ENCODE results near the gene MXI1.
"Not testable (repeated sequence)": the region's sequence is repeated elsewhere in the genome, so short reads cannot be mapped to it uniquely, and the experiment has no call there.

The MXI1 gene

DNA sequence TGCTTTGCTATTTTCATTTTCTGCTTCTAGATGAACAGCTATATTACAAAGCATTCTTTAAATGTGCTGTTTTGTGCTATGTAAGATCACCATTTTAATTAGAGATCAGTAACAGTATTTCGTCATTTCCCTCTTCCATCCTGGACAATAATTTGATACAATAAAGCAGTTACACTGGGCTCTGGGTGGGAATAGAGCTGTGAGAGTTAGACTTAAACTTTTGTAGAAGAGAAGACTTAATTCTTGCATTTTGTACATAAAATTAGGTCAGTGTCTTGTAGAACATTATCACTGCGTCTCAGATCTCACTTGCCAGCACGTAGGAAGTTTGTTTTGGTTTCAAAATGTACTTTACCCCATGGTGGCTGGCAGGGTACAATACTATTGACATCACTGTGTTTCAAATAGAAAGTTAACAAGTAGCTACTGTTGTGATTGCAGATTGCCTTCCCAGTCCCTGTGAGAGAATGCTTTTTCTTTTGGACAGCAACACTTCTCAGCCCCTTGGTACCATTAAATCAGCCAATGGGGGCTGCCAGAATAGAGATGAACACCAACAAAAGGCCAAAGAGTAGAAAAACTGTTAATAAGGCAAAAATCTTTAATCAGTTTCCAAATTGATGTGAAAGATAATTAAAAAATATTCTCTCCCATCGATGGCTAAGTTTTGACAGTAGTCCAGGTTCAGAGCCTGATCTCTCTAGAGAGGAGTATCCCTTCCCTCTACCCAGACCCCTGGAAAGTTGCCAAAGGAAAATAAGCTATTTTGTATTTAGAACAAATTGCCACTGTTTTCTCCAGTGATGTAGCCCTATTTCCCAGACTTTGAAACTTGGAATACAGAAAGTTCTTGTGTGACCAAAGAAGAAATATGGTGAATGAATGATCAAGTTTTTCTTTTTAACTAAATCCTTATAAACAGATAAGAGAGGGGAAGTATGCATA, 62.2 kb downstream of the MXI1 start:
- Histone ChIP-seq H3K9me3 (ENCODE audit: insufficient read depth, low read depth, low read length) (no peaks in the 10 kb centered on the region), H3K9ac (ENCODE audit: low read depth, low read length, poor library complexity, severe bottlenecking) (peak overlapping the region; percentile 5), H3K27me3 (ENCODE audit: insufficient read depth, low read length, poor library complexity, severe bottlenecking) (no peaks in the 10 kb centered on the region), H4K20me1 (ENCODE audit: insufficient read depth, low read length, poor library complexity, severe bottlenecking) (no peaks in the 10 kb centered on the region), H3K36me3 (ENCODE audit: insufficient read depth, low read length) (no peaks in the 10 kb centered on the region), H3K4me3 (ENCODE audit: low read length, poor library complexity, severe bottlenecking) (no peak overlapping the region), H2AFZ (ENCODE audit: low read length) (no peak overlapping the region), H3K9me2 (replicated peaks; ENCODE audit: low read depth, low read length) (no peaks in the 10 kb centered on the region), H3F3A (ENCODE audit: low read depth) (no peaks in the 10 kb centered on the region), H3K4me1 (ENCODE audit: insufficient read depth, low read length, poor library complexity, severe bottlenecking) (peaks cover 37% of the 10 kb centered on the region), H3K79me2 (ENCODE audit: insufficient read depth, low read length) (peaks cover 6% of the 10 kb centered on the region; the same call in 1 of the 2 replicates), H3K4me2 (ENCODE audit: low read depth, low read length, poor library complexity, severe bottlenecking) (peak overlapping the region; percentile 39)
- TF ChIP-seq, protein P1, sequence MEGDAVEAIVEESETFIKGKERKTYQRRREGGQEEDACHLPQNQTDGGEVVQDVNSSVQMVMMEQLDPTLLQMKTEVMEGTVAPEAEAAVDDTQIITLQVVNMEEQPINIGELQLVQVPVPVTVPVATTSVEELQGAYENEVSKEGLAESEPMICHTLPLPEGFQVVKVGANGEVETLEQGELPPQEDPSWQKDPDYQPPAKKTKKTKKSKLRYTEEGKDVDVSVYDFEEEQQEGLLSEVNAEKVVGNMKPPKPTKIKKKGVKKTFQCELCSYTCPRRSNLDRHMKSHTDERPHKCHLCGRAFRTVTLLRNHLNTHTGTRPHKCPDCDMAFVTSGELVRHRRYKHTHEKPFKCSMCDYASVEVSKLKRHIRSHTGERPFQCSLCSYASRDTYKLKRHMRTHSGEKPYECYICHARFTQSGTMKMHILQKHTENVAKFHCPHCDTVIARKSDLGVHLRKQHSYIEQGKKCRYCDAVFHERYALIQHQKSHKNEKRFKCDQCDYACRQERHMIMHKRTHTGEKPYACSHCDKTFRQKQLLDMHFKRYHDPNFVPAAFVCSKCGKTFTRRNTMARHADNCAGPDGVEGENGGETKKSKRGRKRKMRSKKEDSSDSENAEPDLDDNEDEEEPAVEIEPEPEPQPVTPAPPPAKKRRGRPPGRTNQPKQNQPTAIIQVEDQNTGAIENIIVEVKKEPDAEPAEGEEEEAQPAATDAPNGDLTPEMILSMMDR (conservative IDR thresholded peaks at IDR 0.05; ENCODE audit: low read length): no peak

DNA sequence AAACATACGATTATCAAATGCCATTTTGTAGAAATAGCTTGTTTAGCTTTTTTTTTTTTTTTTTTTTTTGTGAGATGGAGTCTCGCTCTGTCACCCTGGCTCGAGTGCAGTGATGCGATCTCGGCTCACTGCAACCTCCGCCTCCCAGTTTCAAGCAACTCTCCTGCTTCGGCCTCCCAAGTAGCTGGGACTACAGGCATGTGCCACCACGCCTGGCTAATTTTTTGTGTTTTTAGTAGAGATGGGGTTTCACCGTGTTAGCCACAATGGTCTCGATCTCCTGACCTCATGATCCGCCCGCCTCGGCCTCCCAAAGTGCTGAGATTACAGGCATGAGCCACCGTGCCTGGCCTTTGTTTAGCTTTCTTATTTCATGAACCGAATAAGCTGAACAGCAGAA, 65.6 kb downstream of the MXI1 start:
- not testable (repeated sequence) for H2AFZ ChIP-seq (ENCODE audit: low read length); H3K9ac ChIP-seq (ENCODE audit: low read depth, low read length, poor library complexity, severe bottlenecking); H3K9me2 ChIP-seq (replicated peaks; ENCODE audit: low read depth, low read length); H3K79me2 ChIP-seq (ENCODE audit: insufficient read depth, low read length); H3K9me3 ChIP-seq (ENCODE audit: insufficient read depth, low read depth, low read length); H3K4me3 ChIP-seq (ENCODE audit: low read length, poor library complexity, severe bottlenecking); H3K36me3 ChIP-seq (ENCODE audit: insufficient read depth, low read length); H4K20me1 ChIP-seq (ENCODE audit: insufficient read depth, low read length, poor library complexity, severe bottlenecking); H3F3A ChIP-seq (ENCODE audit: low read depth); H3K4me2 ChIP-seq (ENCODE audit: low read depth, low read length, poor library complexity, severe bottlenecking); H3K27me3 ChIP-seq (ENCODE audit: insufficient read depth, low read length, poor library complexity, severe bottlenecking)
- peaks cover 61% of the 10 kb centered on the region for H3K4me1 ChIP-seq (ENCODE audit: insufficient read depth, low read length, poor library complexity, severe bottlenecking)

DNA sequence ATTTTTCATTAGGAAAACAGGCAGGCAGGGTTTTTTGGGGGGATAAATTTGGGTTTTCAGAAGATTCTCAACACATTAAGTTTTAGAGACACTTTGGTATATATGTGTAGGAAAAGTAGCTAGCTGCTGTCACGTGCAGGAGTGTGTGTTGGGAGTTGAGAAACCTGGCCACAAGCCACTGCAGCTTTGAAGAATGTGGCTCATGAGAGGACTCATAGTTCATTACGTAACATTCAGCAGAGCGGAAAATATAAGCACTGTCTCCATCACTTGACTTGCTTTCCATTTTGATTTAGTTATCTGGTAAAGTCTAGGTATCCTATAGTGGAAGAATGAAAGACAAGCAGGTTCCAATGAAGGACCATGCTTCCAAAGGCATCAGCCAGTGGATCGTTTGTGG, 66.1 kb downstream of the MXI1 start:
- Histone ChIP-seq H3F3A (ENCODE audit: low read depth) (no peaks in the 10 kb centered on the region), H3K9ac (ENCODE audit: low read depth, low read length, poor library complexity, severe bottlenecking) (no peak overlapping the region), H3K4me3 (ENCODE audit: low read length, poor library complexity, severe bottlenecking) (no peak overlapping the region), H4K20me1 (ENCODE audit: insufficient read depth, low read length, poor library complexity, severe bottlenecking) (no peaks in the 10 kb centered on the region), H3K9me2 (replicated peaks; ENCODE audit: low read depth, low read length) (no peaks in the 10 kb centered on the region), H3K27me3 (ENCODE audit: insufficient read depth, low read length, poor library complexity, severe bottlenecking) (no peaks in the 10 kb centered on the region), H3K4me1 (ENCODE audit: insufficient read depth, low read length, poor library complexity, severe bottlenecking) (peaks cover 62% of the 10 kb centered on the region), H3K9me3 (ENCODE audit: insufficient read depth, low read depth, low read length) (no peaks in the 10 kb centered on the region), H3K79me2 (ENCODE audit: insufficient read depth, low read length) (peaks cover 6% of the 10 kb centered on the region; the same call in 1 of the 2 replicates), H2AFZ (ENCODE audit: low read length) (no peak overlapping the region), H3K4me2 (ENCODE audit: low read depth, low read length, poor library complexity, severe bottlenecking) (peak overlapping the region; percentile 28), H3K36me3 (ENCODE audit: insufficient read depth, low read length) (no peaks in the 10 kb centered on the region)
- TF ChIP-seq, protein P1 (conservative IDR thresholded peaks at IDR 0.05; ENCODE audit: low read length): no peak
- no peak for TF ChIP-seq EZH2phosphoT487 (IDR thresholded peaks at IDR 0.05; ENCODE audit: borderline replicate concordance)

All from Loucy (cell line).